SK-N-SH treated with all-trans-retinoic acid at 6 μM for 48 hours (cell line): ENCODE measurements around the gene KSR2.

Experiments
- ARNTL ChIP-seq: fragments of 450-650 bp; formaldehyde crosslinking; IDR thresholded peaks from 2 replicates; pipeline ENCODE4 v1.5.0; 2020; ENCODE audit warnings: low read depth, mild to moderate bottlenecking, moderate library complexity, borderline replicate concordance
- CREB5 ChIP-seq: fragments of 250-450 bp; sonication (Bioruptor Pico); IDR thresholded peaks from 2 replicates; pipeline ENCODE4 v1.5.1; 2020; ENCODE audit warnings: low read depth, mild to moderate bottlenecking, moderate library complexity
- GLIS3 ChIP-seq: fragments of 250-450 bp; sonication (Bioruptor Pico); IDR thresholded peaks from 2 replicates; pipeline ENCODE4 v1.5.0; 2020; ENCODE audit warnings: mild to moderate bottlenecking, moderate library complexity
- POU6F1 ChIP-seq: fragments of 250-450 bp; sonication (Bioruptor Pico); IDR thresholded peaks from 2 replicates; pipeline ENCODE4 v1.8.0; 2021; ENCODE audit warnings: low read depth, mild to moderate bottlenecking, moderate library complexity, borderline replicate concordance
- PPARA ChIP-seq: fragments of 250-450 bp; sonication (Bioruptor Pico); IDR thresholded peaks from 2 replicates; pipeline ENCODE4 v1.5.0; 2020; ENCODE audit warnings: mild to moderate bottlenecking, borderline replicate concordance
- ZFP3 ChIP-seq: fragments of 250-450 bp; sonication (Bioruptor Pico); IDR thresholded peaks from 2 replicates; pipeline ENCODE4 v1.5.0; 2020; ENCODE audit warnings: mild to moderate bottlenecking, moderate library complexity
- TF ChIP-seq, protein P1 (sequence below): fragments of 250-450 bp; sonication (Bioruptor Pico); IDR thresholded peaks from 2 replicates; pipeline ENCODE4 v1.8.0; 2020; ENCODE audit warnings: mild to moderate bottlenecking, moderate library complexity, borderline replicate concordance

- TF ChIP-seq PPARA (CRISPR knock-in tag) = no peak
- no peak for TF ChIP-seq POU6F1 (CRISPR knock-in tag)
- TF ChIP-seq, protein P1, sequence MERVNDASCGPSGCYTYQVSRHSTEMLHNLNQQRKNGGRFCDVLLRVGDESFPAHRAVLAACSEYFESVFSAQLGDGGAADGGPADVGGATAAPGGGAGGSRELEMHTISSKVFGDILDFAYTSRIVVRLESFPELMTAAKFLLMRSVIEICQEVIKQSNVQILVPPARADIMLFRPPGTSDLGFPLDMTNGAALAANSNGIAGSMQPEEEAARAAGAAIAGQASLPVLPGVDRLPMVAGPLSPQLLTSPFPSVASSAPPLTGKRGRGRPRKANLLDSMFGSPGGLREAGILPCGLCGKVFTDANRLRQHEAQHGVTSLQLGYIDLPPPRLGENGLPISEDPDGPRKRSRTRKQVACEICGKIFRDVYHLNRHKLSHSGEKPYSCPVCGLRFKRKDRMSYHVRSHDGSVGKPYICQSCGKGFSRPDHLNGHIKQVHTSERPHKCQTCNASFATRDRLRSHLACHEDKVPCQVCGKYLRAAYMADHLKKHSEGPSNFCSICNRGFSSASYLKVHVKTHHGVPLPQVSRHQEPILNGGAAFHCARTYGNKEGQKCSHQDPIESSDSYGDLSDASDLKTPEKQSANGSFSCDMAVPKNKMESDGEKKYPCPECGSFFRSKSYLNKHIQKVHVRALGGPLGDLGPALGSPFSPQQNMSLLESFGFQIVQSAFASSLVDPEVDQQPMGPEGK (CRISPR knock-in tag) = no peak
- TF ChIP-seq CREB5 (CRISPR knock-in tag) = no peak
- TF ChIP-seq GLIS3 = no peak
- no peak for TF ChIP-seq ARNTL (CRISPR knock-in tag)
- TF ChIP-seq ZFP3 (CRISPR knock-in tag) = no peak
These were observed 16.4 kb upstream of the KSR2 start for GRCh38 chr12:117985182-117985581.
